Measurements from ENCODE around the gene MCUB.

DNA sequence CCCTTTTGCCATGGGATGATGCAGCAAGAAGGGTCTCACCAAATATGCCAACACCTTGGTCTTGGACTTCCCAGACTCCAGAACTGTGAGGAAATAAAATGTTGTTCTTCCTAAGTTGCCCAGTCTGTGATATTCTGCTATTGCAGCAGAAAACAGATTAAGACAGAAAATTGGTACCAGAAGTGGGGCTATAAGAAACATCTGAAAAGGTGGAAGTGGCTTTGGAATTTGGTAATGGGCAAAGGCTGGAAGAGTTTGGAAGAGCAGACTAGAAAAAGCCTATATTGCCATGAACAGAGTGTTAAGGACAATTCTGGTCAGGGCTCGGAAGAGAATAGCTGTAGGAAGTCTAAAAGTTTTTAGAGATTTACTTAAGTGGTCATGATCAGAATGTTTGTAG, 115.8 kb downstream of the MCUB start:
- TF ChIP-seq YY1 (IDR thresholded peaks at IDR 0.05; ENCODE audit: insufficient read depth, insufficient read length), result no peak
- no peak for TF ChIP-seq ZNF274 (IDR thresholded peaks at IDR 0.05; ENCODE audit: low read depth, low read length)
- no peak for TF ChIP-seq SUZ12 (IDR thresholded peaks at IDR 0.05; ENCODE audit: extremely low read depth, insufficient read depth, insufficient read length)
